Frontal cortex (tissue), 4 donors: ENCODE results near the gene SMYD3. TPM values are rescaled to one million over a fixed set of nuclear protein-coding genes. Genes with fewer than 3 reads are reported as not detected.
A peak's percentile ranks its signal among the peaks of the same experiment; 100 is the strongest.

ENCODE experiments used
- DNase-seq, 2 donors: peaks; one replicate each; pipeline ENCODE4 v3.0.0; 2012; ENCODE audit warnings: low spot score in 2 of 2
- FAIRE-seq: peaks from 2 replicates; lab custom pipeline; 2012; peaks lifted over from hg19 to GRCh38; lab: Jason Lieb, UNC
- total RNA-seq: library from RNA; depleted of rRNA; stranded (reverse); fragments of >200 nt; gene quantifications from one replicate; pipeline ENCODE4 v1.2.3, GENCODE V29; 2014
- donor health status: control.
- donor health status: control.
- donor health status: control.

Gene SMYD3
- total RNA-seq, 1 donor from 2014 or later = 32.2 TPM

- FAIRE-seq = no peak
These were observed 251.3 kb downstream of the SMYD3 start for GRCh38 chr1:246255773-246256172.

GRCh38 chr1:246254854-246255253, 252.2 kb downstream of the SMYD3 start:
- no peak for DNase-seq
- no peak for FAIRE-seq

More at GRCh38 chr1:246255773-246256172, 251.3 kb downstream of the SMYD3 start:
- DNase-seq = no peak

GRCh38 chr1:246246430-246246829, 260.6 kb downstream of the SMYD3 start:
- no peak for FAIRE-seq

GRCh38 chr1:246245541-246245940, 261.5 kb downstream of the SMYD3 start:
- DNase-seq (no peak), FAIRE-seq (peak; percentile 53)

More at GRCh38 chr1:246246430-246246829, 260.6 kb downstream of the SMYD3 start:
- DNase-seq = no peak

- DNase-seq = no peak
- no peak for FAIRE-seq
These were observed 275.0 kb downstream of the SMYD3 start for GRCh38 chr1:246232126-246232525.

GRCh38 chr1:246226041-246226440, 281.0 kb downstream of the SMYD3 start:
- FAIRE-seq (no peak), DNase-seq (no peak)

- FAIRE-seq (no peak), DNase-seq (no peak)
These were observed 285.4 kb downstream of the SMYD3 start for GRCh38 chr1:246221485-246222255.

- FAIRE-seq (no peak), DNase-seq (no peak)
These were observed 286.5 kb downstream of the SMYD3 start for GRCh38 chr1:246220495-246221065.

GRCh38 chr1:246219508-246220030, 287.5 kb downstream of the SMYD3 start:
- DNase-seq (no peak), FAIRE-seq (no peak)

GRCh38 chr1:246218686-246219085, 288.4 kb downstream of the SMYD3 start:
- DNase-seq = no peak
- FAIRE-seq = no peak

GRCh38 chr1:246216906-246217305, 290.2 kb downstream of the SMYD3 start:
- DNase-seq = no peak
- no peak for FAIRE-seq

GRCh38 chr1:246215510-246215903, 291.6 kb downstream of the SMYD3 start:
- FAIRE-seq (no peak), DNase-seq (no peak)

GRCh38 chr1:246214708-246215509, 292.2 kb downstream of the SMYD3 start:
- FAIRE-seq = no peak

GRCh38 chr1:246213947-246214346, 293.1 kb downstream of the SMYD3 start:
- FAIRE-seq = no peak
- DNase-seq = no peak

More at GRCh38 chr1:246214708-246215509, 292.2 kb downstream of the SMYD3 start:
- peak in 1 of 2 donors; percentile 11 for DNase-seq

- no peak for DNase-seq
- FAIRE-seq = no peak
These were observed 293.6 kb downstream of the SMYD3 start for GRCh38 chr1:246213502-246213901.

- DNase-seq (no peak), FAIRE-seq (no peak)
These were observed 294.0 kb downstream of the SMYD3 start for GRCh38 chr1:246213036-246213435.

- FAIRE-seq = peak; percentile 34
- no peak for DNase-seq
These were observed 295.1 kb downstream of the SMYD3 start for GRCh38 chr1:246212013-246212412.

- FAIRE-seq (no peak), DNase-seq (peak in 1 of 2 donors; percentile 15)
These were observed 296.3 kb downstream of the SMYD3 start for GRCh38 chr1:246210756-246211155.

GRCh38 chr1:246208105-246208504, 299.0 kb downstream of the SMYD3 start:
- no peak for DNase-seq
- FAIRE-seq = no peak

GRCh38 chr1:246203180-246203579, 303.9 kb downstream of the SMYD3 start:
- no peak for DNase-seq
- no peak for FAIRE-seq
